DND-41 (cell line): ENCODE measurements around the gene PRR23B.

Source experiments
- ATAC-seq: fragments of 200-7000 bp; cut with Tn5 transposase; 3 replicates; pipeline ENCODE4 v1.9.1; 2021; ENCODE audit warnings: low read depth; ENCODE audit not compliant: insufficient read depth
- DNase-seq: peaks from one replicate; pipeline ENCODE4 v3.0.0-alpha.2; 2020
- H2AFZ ChIP-seq: 2 replicates; pipeline ENCODE4 v1.6.0; 2012; ENCODE audit warnings: low read depth, low read length
- H3K27ac ChIP-seq: 2 replicates; pipeline ENCODE4 v1.5.1; 2012; ENCODE audit warnings: low read length, inconsistent platforms
- H3K27me3 ChIP-seq: fragments of 200-600 bp; sonication (generic); 2 replicates; pipeline ENCODE4 v1.6.0; 2012; ENCODE audit warnings: low read length, mild to moderate bottlenecking, inconsistent platforms; ENCODE audit not compliant: insufficient read depth, poor library complexity
- H3K36me3 ChIP-seq: 2 replicates; pipeline ENCODE4 v1.5.1; 2012; ENCODE audit warnings: low read length, inconsistent platforms; ENCODE audit not compliant: insufficient read depth
- H3K4me1 ChIP-seq: 2 replicates; pipeline ENCODE4 v1.5.1; 2012; ENCODE audit warnings: mild to moderate bottlenecking, low read length; ENCODE audit not compliant: insufficient read depth
- H3K4me2 ChIP-seq: 2 replicates; pipeline ENCODE4 v1.6.0; 2012; ENCODE audit warnings: mild to moderate bottlenecking, moderate library complexity, low read length, inconsistent platforms; ENCODE audit not compliant: insufficient read depth
- H3K4me3 ChIP-seq, 2 experiments: fragments of 200-600 bp in 1 of 2; shearing (Covaris generic) in 1 of 2; 2 replicates each; pipeline ENCODE4 v1.5.1; 2012 to 2016; ENCODE audit warnings: inconsistent platforms in 2 of 2, low read length in 2 of 2, mild to moderate bottlenecking in 2 of 2, low read depth in 1 of 2, moderate library complexity in 1 of 2
- H3K79me2 ChIP-seq: 2 replicates; pipeline ENCODE4 v1.6.0; 2012; ENCODE audit warnings: low read length, inconsistent platforms; ENCODE audit not compliant: insufficient read depth
- H3K9ac ChIP-seq: 2 replicates; pipeline ENCODE4 v1.6.0; 2012; ENCODE audit warnings: low read depth, mild to moderate bottlenecking, inconsistent platforms, low read length, moderate library complexity
- H3K9me3 ChIP-seq: 2 replicates; pipeline ENCODE4 v1.5.1; 2012; ENCODE audit warnings: low read length, moderate library complexity, mild to moderate bottlenecking, inconsistent platforms; ENCODE audit not compliant: insufficient read depth, severe bottlenecking
- H4K20me1 ChIP-seq: 2 replicates; pipeline ENCODE4 v1.6.0; 2012; ENCODE audit warnings: low read length; ENCODE audit not compliant: insufficient read depth
- CTCF ChIP-seq: IDR thresholded peaks from 2 replicates; pipeline ENCODE4 v1.5.1; 2012; ENCODE audit warnings: borderline replicate concordance, low read length, moderate library complexity, mild to moderate bottlenecking; ENCODE audit not compliant: poor library complexity, severe bottlenecking; ENCODE audit errors: extremely low read depth
- EZH2 ChIP-seq: IDR thresholded peaks from 3 replicates; pipeline ENCODE4 v1.6.1; 2012; ENCODE audit warnings: borderline replicate concordance, low read depth, mild to moderate bottlenecking, moderate library complexity, low read length, inconsistent platforms; ENCODE audit not compliant: severe bottlenecking

Gene PRR23B

DNA sequence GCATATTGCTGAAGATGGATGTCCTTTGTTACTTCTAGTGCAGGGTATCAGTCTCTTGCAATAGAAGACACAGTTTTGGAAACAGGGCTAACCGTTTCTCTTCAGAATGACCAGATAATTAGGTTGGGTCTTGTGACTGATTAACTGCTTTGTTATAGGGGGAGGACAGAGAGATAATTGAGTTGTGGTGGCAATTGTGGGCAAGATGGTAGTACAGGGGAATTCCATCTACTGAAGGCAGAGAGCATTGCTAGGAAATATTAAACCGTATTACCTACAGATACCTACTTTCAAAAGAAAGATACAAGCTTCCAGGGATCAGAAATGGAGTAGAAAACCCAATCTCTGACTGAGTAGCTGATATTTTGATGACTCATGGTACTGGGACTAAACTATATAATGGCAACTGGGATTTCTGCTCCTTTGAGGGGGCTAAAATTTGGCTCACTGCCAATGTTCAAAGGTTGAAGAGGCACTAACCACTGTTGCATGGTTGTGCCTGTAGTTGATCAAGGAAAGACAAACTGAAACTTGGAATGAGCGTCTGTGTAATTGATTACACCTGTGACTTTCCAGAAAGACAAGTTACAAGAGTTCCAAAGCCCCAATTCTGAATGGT is 4.2 kb downstream of the PRR23B start:
- no peaks in the 10 kb centered on the region for H3K79me2 ChIP-seq
- no peak for ATAC-seq
- no peak for DNase-seq
- TF ChIP-seq CTCF, result no peak
- TF ChIP-seq EZH2, result no peak
- H3K4me3 ChIP-seq, result no peak overlapping the region
- H3K36me3 ChIP-seq, result no peaks in the 10 kb centered on the region
- no peaks in the 10 kb centered on the region for H4K20me1 ChIP-seq
- no peak overlapping the region for H3K9ac ChIP-seq
- no peak overlapping the region for H3K4me2 ChIP-seq
- no peaks in the 10 kb centered on the region for H3K9me3 ChIP-seq
- no peaks in the 10 kb centered on the region for H3K27me3 ChIP-seq
- no peak overlapping the region for H2AFZ ChIP-seq
- no peaks in the 10 kb centered on the region for H3K4me1 ChIP-seq
- no peak overlapping the region for H3K27ac ChIP-seq

DNA sequence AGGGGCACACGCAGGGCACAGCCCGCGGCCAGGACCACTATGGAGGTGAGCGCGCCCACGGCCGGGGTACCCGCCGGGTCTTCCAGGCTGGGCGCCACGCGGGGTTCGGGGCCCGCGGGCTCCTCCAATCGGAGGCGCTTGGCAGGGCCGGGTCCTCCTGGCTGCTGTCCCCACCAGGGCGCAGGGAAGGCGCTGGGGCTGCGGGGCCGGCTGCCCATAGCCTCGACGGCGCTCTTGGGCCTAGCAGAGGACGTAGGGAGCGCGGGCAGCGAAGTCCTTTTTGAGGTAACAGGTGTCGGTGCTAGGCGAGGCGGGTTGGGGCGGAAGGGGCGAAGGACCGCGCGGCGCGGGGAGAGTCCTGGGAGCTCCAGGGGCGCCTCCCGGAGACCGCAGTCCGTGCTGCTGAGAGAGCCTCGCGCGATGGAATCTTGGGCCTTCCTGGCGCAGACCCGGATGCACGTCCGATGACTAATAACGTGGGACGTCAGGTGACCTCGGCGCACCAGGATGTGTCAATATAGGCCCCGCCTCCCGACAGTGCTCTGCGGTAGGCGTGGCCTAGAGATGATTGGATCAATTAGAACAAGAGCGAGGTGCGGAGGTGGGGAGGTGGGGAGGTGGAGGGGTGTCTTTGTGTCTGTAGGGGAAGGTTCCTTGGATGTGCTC is 14.5 kb downstream of the PRR23B start, which contains the start of gene PRR23A:
PRR23A (minus strand) TSS at position 218 of the 666 bp plus-strand sequence; CDS start at position 218, 0 bp downstream.
- H3K27ac ChIP-seq, result no peak within 1 kb of the TSS
- H4K20me1 ChIP-seq, result no peaks in the 10 kb centered on the region
- TF ChIP-seq CTCF, result no peak
- TF ChIP-seq EZH2, result no peak
- no peaks in the 10 kb centered on the region for H3K36me3 ChIP-seq
- no peak within 1 kb of the TSS for H3K9ac ChIP-seq
- no peak for DNase-seq
- H2AFZ ChIP-seq, result no peak within 1 kb of the TSS
- ATAC-seq, result no peak
- no peak within 1 kb of the TSS for H3K4me3 ChIP-seq
- no peaks in the 10 kb centered on the region for H3K27me3 ChIP-seq
- no peaks in the 10 kb centered on the region for H3K9me3 ChIP-seq
- H3K4me1 ChIP-seq, result no peaks in the 10 kb centered on the region
- H3K4me2 ChIP-seq, result no peak within 1 kb of the TSS
- no peaks in the 10 kb centered on the region for H3K79me2 ChIP-seq

GRCh38 chr3:139005356-139005993 is 15.3 kb downstream of the PRR23B start:
- ATAC-seq, result no peak
- Histone ChIP-seq H3K9ac (no peak overlapping the region), H3K79me2 (no peaks in the 10 kb centered on the region), H3K4me3 (no peak overlapping the region), H2AFZ (no peak overlapping the region), H3K36me3 (no peaks in the 10 kb centered on the region), H3K4me2 (no peak overlapping the region), H3K9me3 (no peaks in the 10 kb centered on the region), H3K27ac (no peak overlapping the region), H3K4me1 (no peaks in the 10 kb centered on the region), H4K20me1 (no peaks in the 10 kb centered on the region), H3K27me3 (no peaks in the 10 kb centered on the region)
- no peak for DNase-seq
- TF ChIP-seq EZH2, result no peak
- TF ChIP-seq CTCF, result no peak
